Natural killer cell (primary cell): ENCODE measurements around the gene PDXK. TPM values are rescaled to one million over a fixed set of nuclear protein-coding genes. Genes with fewer than 3 reads are reported as not detected.

Source experiments
- ATAC-seq, 3 donors: fragments of 150-1000 bp in 2 of 3; fragments of 200-7000 bp in 1 of 3; cut with Tn5 transposase; 1 replicate in 1 of 3; 2 replicates in 2 of 3; pipeline ENCODE4 v1.10.0; 2021; ENCODE audit warnings: mild to moderate bottlenecking in 2 of 3, moderate library complexity in 2 of 3
- DNase-seq, 2 donors: peaks; one replicate each; pipeline versions ENCODE4 v3.0.0 to v3.0.0-alpha.2; 2013 to 2021; ENCODE audit warnings: mixed read lengths in 1 of 2
- H3K27ac ChIP-seq: one replicate; pipeline ENCODE4 v1.5.1; 2013; ENCODE audit warnings: mild to moderate bottlenecking, low read length
- H3K27me3 ChIP-seq: one replicate; pipeline ENCODE4 v1.6.1; 2013; ENCODE audit warnings: low read length; ENCODE audit not compliant: control insufficient read depth, insufficient read depth
- H3K36me3 ChIP-seq: one replicate; pipeline ENCODE4 v1.6.1; 2013; ENCODE audit warnings: low read length; ENCODE audit not compliant: control insufficient read depth, insufficient read depth
- H3K4me1 ChIP-seq: one replicate; pipeline ENCODE4 v1.6.1; 2013; ENCODE audit warnings: low read length; ENCODE audit not compliant: control insufficient read depth, insufficient read depth
- H3K4me3 ChIP-seq: one replicate; pipeline ENCODE4 v1.5.1; 2013; ENCODE audit warnings: low read length
- H3K9me3 ChIP-seq: one replicate; pipeline ENCODE4 v1.6.1; 2013; ENCODE audit warnings: low read length; ENCODE audit not compliant: control insufficient read depth, insufficient read depth
- H3K27ac Mint-ChIP-seq, 2 donors: one replicate each; pipeline ENCODE4 v1.8.0; 2022; ENCODE audit warnings: mild to moderate bottlenecking in 2 of 2, mixed read lengths in 2 of 2, moderate library complexity in 1 of 2
- H3K27me3 Mint-ChIP-seq, 2 donors: one replicate each; pipeline ENCODE4 v1.8.0; 2022; ENCODE audit warnings: low read depth in 2 of 2, mixed read lengths in 2 of 2
- H3K36me3 Mint-ChIP-seq: one replicate; pipeline ENCODE4 v1.8.0; 2022; ENCODE audit warnings: mixed read lengths
- H3K4me1 Mint-ChIP-seq, 2 donors: one replicate each; pipeline ENCODE4 v1.8.0; 2022; ENCODE audit warnings: mixed read lengths in 2 of 2
- H3K4me3 Mint-ChIP-seq: one replicate; pipeline ENCODE4 v1.8.0; 2022; ENCODE audit warnings: mild to moderate bottlenecking, moderate library complexity, mixed read lengths
- H3K9me3 Mint-ChIP-seq, 2 donors: one replicate each; pipeline ENCODE4 v1.8.0; 2022; ENCODE audit warnings: mixed read lengths in 2 of 2
- WGBS: methylation state at CpG from one replicate; pipeline ENCODE4 v1.1.7; 2013; ENCODE audit warnings: missing lambda C conversion rate; ENCODE audit not compliant: insufficient coverage; 5-methylcytosine and 5-hydroxymethylcytosine counted together
- intact Hi-C: fragments of 100-400 bp; cut with micrococcal nuclease; formaldehyde crosslinking; loops from one replicate; pipeline ENCODE4 v1.14.2; 2022
- total RNA-seq, 4 donors: library from RNA; stranded (reverse); fragments of 120-200 nt in 1 of 4; gene quantifications; one replicate each; pipeline versions ENCODE4 v1.2.3 to v1.2.4, GENCODE V29; 2013 to 2022
- TF ChIP-seq, protein P1 (sequence below): fragments of 200-600 bp; IDR thresholded peaks from one replicate; pipeline ENCODE4 v1.8.0; 2022; ENCODE audit warnings: antibody characterized with exemption

PDXK gene
- total RNA-seq, 3 donors from 2014 or later (not counting 1 experiment from before 2014, with no cell fraction given): 73.8 to 77.0 (median 74.6) TPM

GRCh38 chr21:43737158-43737950 is 18.4 kb downstream of the PDXK start:
- no peaks in the 10 kb centered on the region for H3K27me3 ChIP-seq
- peaks cover 6% of the 10 kb centered on the region for H3K36me3 ChIP-seq
- ATAC-seq (no peak), DNase-seq (no peak)
- H3K9me3 ChIP-seq: no peaks in the 10 kb centered on the region
- H3K27me3 Mint-ChIP-seq: no peaks in the 10 kb centered on the region
- H3K4me1 Mint-ChIP-seq: peaks cover 17 to 19% of the 10 kb centered on the region in 2 donors
- no peaks in the 10 kb centered on the region for H3K36me3 Mint-ChIP-seq
- intact Hi-C loops: no loop called here
- no peak overlapping the region for H3K27ac ChIP-seq
- TF ChIP-seq, protein P1, sequence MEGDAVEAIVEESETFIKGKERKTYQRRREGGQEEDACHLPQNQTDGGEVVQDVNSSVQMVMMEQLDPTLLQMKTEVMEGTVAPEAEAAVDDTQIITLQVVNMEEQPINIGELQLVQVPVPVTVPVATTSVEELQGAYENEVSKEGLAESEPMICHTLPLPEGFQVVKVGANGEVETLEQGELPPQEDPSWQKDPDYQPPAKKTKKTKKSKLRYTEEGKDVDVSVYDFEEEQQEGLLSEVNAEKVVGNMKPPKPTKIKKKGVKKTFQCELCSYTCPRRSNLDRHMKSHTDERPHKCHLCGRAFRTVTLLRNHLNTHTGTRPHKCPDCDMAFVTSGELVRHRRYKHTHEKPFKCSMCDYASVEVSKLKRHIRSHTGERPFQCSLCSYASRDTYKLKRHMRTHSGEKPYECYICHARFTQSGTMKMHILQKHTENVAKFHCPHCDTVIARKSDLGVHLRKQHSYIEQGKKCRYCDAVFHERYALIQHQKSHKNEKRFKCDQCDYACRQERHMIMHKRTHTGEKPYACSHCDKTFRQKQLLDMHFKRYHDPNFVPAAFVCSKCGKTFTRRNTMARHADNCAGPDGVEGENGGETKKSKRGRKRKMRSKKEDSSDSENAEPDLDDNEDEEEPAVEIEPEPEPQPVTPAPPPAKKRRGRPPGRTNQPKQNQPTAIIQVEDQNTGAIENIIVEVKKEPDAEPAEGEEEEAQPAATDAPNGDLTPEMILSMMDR: no peak
- H3K4me3 Mint-ChIP-seq: no peak overlapping the region
- H3K4me1 ChIP-seq: peaks cover 37% of the 10 kb centered on the region
- H3K9me3 Mint-ChIP-seq: no peaks in the 10 kb centered on the region
- no peak overlapping the region for H3K27ac Mint-ChIP-seq
- WGBS: 97% methylated on average over 35 of the region's 35 CpGs
- H3K4me3 ChIP-seq: no peak overlapping the region

DNA sequence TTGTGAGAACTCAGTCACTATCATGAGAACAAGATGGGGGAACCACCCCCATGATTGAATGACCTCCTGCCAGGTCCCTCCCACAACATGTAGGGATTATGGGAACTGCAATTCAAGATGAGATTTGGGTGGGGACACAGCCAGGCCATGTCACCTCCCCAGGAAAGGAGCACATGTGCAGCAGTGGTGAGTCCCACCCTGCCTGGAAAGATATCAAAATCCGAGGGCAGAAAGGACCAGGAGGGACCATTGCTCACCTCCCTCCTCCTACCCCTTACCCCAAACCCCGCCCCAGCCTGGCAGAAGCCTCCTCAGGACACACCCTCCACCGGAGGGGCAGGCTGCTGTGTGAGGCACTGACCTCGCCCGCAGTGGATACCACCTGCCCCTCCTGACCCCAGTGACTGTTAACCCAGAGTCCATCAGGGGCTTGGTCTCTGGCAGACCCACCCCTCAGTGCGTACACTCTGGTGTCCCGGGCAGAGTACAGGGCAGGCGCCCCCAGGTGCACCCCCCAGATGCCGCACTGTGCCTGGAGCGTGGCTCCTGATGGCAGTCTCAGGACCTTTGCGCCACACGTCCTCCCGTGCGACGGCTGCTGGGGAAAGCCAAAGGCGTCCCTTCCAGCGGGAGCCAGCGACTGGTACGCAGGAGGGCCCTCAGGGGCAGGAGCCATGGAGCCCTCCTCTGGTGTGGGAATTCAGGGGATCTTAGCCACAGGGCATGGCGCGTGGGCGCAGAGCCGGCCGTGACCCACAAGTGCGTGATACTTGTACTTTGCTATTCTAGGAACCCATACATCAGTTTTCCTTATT is 20.9 kb downstream of the PDXK start:
- Histone ChIP-seq H3K27me3 (no peaks in the 10 kb centered on the region), H3K36me3 (peaks cover 16% of the 10 kb centered on the region), H3K9me3 (no peaks in the 10 kb centered on the region), H3K27ac (no peak overlapping the region), H3K4me3 (no peak overlapping the region), H3K4me1 (peaks cover 24% of the 10 kb centered on the region)
- peak in 2 of 3 donors; percentile 14 to 38 for ATAC-seq
- peak in 1 of 2 donors; percentile 46 for DNase-seq
- TF ChIP-seq, protein P1: no peak
- Mint-ChIP-seq H3K27me3 (no peaks in the 10 kb centered on the region), H3K9me3 (no peaks in the 10 kb centered on the region), H3K4me3 (no peak overlapping the region), H3K4me1 (peaks cover 10 to 17% of the 10 kb centered on the region in 2 donors), H3K27ac (peak overlapping the region in 1 of 2 donors; percentile 64), H3K36me3 (no peaks in the 10 kb centered on the region)
- WGBS: 93% methylated on average over 24 of the region's 25 CpGs
- intact Hi-C loops: no loop called here

- no peaks in the 10 kb centered on the region for H3K36me3 Mint-ChIP-seq
- peak in 1 of 2 donors; percentile 81 for DNase-seq
- no peaks in the 10 kb centered on the region for H3K9me3 Mint-ChIP-seq
- ATAC-seq: peak; percentile 19 to 62 (median 24)
- peak overlapping the region; percentile 54 to 61 for H3K27ac Mint-ChIP-seq
- intact Hi-C loops: no loop called here
- TF ChIP-seq, protein P1: no peak
- WGBS: 83% methylated on average over 25 of the region's 25 CpGs
- peak overlapping the region; percentile 67 for H3K4me3 Mint-ChIP-seq
- H3K27ac ChIP-seq: no peak overlapping the region
- H3K4me1 Mint-ChIP-seq: peaks cover 10 to 17% of the 10 kb centered on the region in 2 donors
- no peaks in the 10 kb centered on the region for H3K27me3 ChIP-seq
- no peak overlapping the region for H3K4me3 ChIP-seq
- peaks cover 19% of the 10 kb centered on the region for H3K36me3 ChIP-seq
- H3K27me3 Mint-ChIP-seq: no peaks in the 10 kb centered on the region
- H3K4me1 ChIP-seq: peaks cover 16% of the 10 kb centered on the region
- no peaks in the 10 kb centered on the region for H3K9me3 ChIP-seq
These were observed 21.7 kb downstream of the PDXK start for GRCh38 chr21:43740497-43741156.
